OCI-LY7 (cell line): ENCODE measurements around the gene MRNIP. TPM values are rescaled to one million over a fixed set of nuclear protein-coding genes. Genes with fewer than 3 reads are reported as not detected.

ENCODE experiments used
- BruUV-seq: library from RNA; stranded (reverse); fragments of 400-500 nt; replicated peaks from 2 replicates; lab custom pipeline; 2021; lab: Mats Ljungman, UMichigan
- CTCF ChIA-PET: fragments of 300-600 bp; sonication (Branson Sonifier 250); formaldehyde crosslinking; loops from one replicate; lab custom pipeline; 2022; ENCODE audit warnings: antibody characterized with exemption; ENCODE audit not compliant: unreplicated experiment; lab: Charles Lee
- POLR2A ChIA-PET: fragments of 300-600 bp; sonication (Branson Sonifier 250); formaldehyde crosslinking; loops from one replicate; lab custom pipeline; 2022; ENCODE audit warnings: antibody characterized with exemption; lab: Charles Lee
- DNase-seq: peaks from one replicate; pipeline ENCODE4 v3.0.0-alpha.2; 2015; ENCODE audit warnings: low spot score
- H2AFZ ChIP-seq: fragments of 200-600 bp; sonication (generic), shearing (Covaris generic); 2 replicates; pipeline ENCODE4 v1.6.1; 2014; ENCODE audit warnings: mild to moderate bottlenecking, antibody characterized with exemption, low read length, moderate library complexity
- H3K27ac ChIP-seq: fragments of 200-600 bp; sonication (generic); 2 replicates; pipeline ENCODE4 v1.5.1; 2014; ENCODE audit warnings: mixed run types, low read depth, mild to moderate bottlenecking, moderate library complexity, low read length, inconsistent platforms; ENCODE audit not compliant: poor library complexity, severe bottlenecking
- H3K36me3 ChIP-seq: fragments of 200-600 bp; sonication (generic); 2 replicates; pipeline ENCODE4 v1.6.1; 2014; ENCODE audit warnings: mild to moderate bottlenecking, antibody characterized with exemption, low read length, moderate library complexity, mixed read lengths; ENCODE audit not compliant: insufficient read depth
- H3K4me1 ChIP-seq: fragments of 200-600 bp; sonication (generic); 2 replicates; pipeline ENCODE4 v1.5.1; 2014; ENCODE audit warnings: mild to moderate bottlenecking, low read length; ENCODE audit not compliant: insufficient read depth, poor library complexity, severe bottlenecking
- H3K4me2 ChIP-seq: fragments of 200-600 bp; sonication (generic); 2 replicates; pipeline ENCODE4 v1.6.1; 2014; ENCODE audit warnings: mild to moderate bottlenecking, low read length
- H3K4me3 ChIP-seq: fragments of 200-600 bp; sonication (generic); 2 replicates; pipeline ENCODE4 v1.5.1; 2014; ENCODE audit warnings: mild to moderate bottlenecking, low read depth, low read length; ENCODE audit not compliant: poor library complexity, severe bottlenecking
- H3K79me2 ChIP-seq: fragments of 200-600 bp; sonication (generic); 2 replicates; pipeline ENCODE4 v1.6.1; 2016; ENCODE audit warnings: low read depth, mild to moderate bottlenecking, low read length, moderate library complexity, mixed read lengths; ENCODE audit not compliant: insufficient read depth
- H3K9me2 ChIP-seq: fragments of 200-600 bp; sonication (generic); 2 replicates; pipeline ENCODE4 v1.6.1; 2016; ENCODE audit warnings: mild to moderate bottlenecking, low read length, mixed read lengths; ENCODE audit not compliant: insufficient read depth
- H3K9me3 ChIP-seq: fragments of 200-600 bp; sonication (generic); 2 replicates; pipeline ENCODE4 v1.6.1; 2014; ENCODE audit warnings: mild to moderate bottlenecking, mixed run types, low read length, mixed read lengths
- H4K20me1 ChIP-seq: fragments of 200-600 bp; sonication (generic); 2 replicates; pipeline ENCODE4 v1.6.1; 2014; ENCODE audit warnings: mild to moderate bottlenecking, antibody characterized with exemption, low read length, moderate library complexity, mixed read lengths; ENCODE audit not compliant: insufficient read depth
- CTCF ChIP-seq: fragments of 200-600 bp; sonication (generic); conservative IDR thresholded peaks from 2 replicates; pipeline ENCODE4 v1.5.1; 2014; ENCODE audit warnings: mild to moderate bottlenecking, antibody characterized with exemption, low read length, moderate library complexity, mixed read lengths
- EZH2phosphoT487 ChIP-seq: fragments of 200-600 bp; sonication (generic); IDR thresholded peaks from 2 replicates; pipeline ENCODE4 v1.6.1; 2018; ENCODE audit warnings: low read depth, borderline replicate concordance, mild to moderate bottlenecking, mixed run types, antibody characterized with exemption, low read length, moderate library complexity, mixed read lengths
- intact Hi-C: fragments of 100-400 bp; cut with micrococcal nuclease; formaldehyde crosslinking; loops from one replicate; pipeline ENCODE4 v1.10.0; 2022; ENCODE audit not compliant: unreplicated experiment
- microRNA-seq: library from miRNA; unstranded; fragments of <30 nt; microRNA quantifications from one replicate; pipeline ENCODE4 v1.2.0, GENCODE V29; 2022; ENCODE audit warnings: borderline replicate concordance
- small RNA-seq: library from RNA; depleted of rRNA; stranded (forward); fragments of <200 nt; gene quantifications from one replicate; pipeline ENCODE3, GENCODE V24; 2014
- total RNA-seq, 2 experiments: library from RNA; depleted of rRNA in 1 of 2; stranded (reverse); fragments of >200 nt in 1 of 2; shearing (Covaris generic) in 1 of 2; gene quantifications; 2 replicates each; pipeline ENCODE4 v1.2.3, GENCODE V29; 2014 to 2022

MRNIP gene
- total RNA-seq, 2 experiments from 2014 or later = 70.5 to 78.7 TPM

DNA sequence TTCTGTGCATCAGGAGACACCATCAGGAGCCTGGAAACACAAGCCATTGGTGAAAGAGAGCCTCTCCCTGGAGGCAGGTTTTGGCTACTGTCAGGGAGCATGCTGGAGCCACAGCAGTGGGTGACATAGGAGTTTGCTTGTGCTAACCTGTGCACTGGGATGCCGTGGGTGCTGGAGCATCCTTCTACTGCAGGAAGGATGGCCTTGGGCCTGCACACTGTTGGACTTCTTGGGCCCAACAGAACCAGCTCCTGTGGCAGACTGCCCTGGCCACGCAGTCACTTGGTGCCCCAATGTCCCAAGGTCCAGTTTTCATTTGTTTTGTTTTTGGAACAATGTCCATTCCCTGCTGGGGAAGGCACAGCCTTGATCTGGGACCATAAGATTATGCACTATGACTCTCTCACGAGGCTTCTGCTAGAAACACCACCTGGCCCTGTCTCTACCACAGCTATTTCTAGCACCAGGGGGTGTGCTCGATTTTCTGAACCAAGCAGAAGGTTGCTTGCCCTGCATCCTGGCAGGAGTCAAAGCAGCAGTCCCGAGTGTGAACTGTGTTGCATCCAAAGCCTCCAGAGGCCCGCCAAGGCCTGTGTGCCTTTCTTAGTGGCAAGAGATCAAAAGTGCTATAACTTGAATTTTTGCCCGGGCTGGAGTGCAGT lies 70.3 kb downstream of the MRNIP start:
- no peak for TF ChIP-seq CTCF
- TF ChIP-seq EZH2phosphoT487 = no peak
- H3K9me3 ChIP-seq = no peaks in the 10 kb centered on the region
- H3K79me2 ChIP-seq = no peaks in the 10 kb centered on the region
- H3K4me2 ChIP-seq = no peak overlapping the region
- no peak overlapping the region for H2AFZ ChIP-seq
- H3K4me1 ChIP-seq = peaks cover 17% of the 10 kb centered on the region
- ChIA-PET CTCF (no interaction called here), POLR2A (no interaction called here)
- H3K36me3 ChIP-seq = no peaks in the 10 kb centered on the region
- intact Hi-C loops = no loop called here
- no TSS peak for BruUV-seq
- no peaks in the 10 kb centered on the region for H4K20me1 ChIP-seq
- DNase-seq = no peak
- H3K4me3 ChIP-seq = no peak overlapping the region
- no peaks in the 10 kb centered on the region for H3K9me2 ChIP-seq
- no peak overlapping the region for H3K27ac ChIP-seq

Small RNAs within 50 kb of the gene (microRNA-seq; reads per million reads assigned to microRNA genes)
- gene MIR1229 = 3.8 reads per million

Small RNAs within 50 kb of the gene (small RNA-seq; reads per million reads assigned to genes)
- not detected for gene MIR1229
- not detected for gene RF00019

Other genes with a start within 250 kb of the MRNIP start
- 814 and 1,035 TPM in 2 replicates for gene HNRNPH1, start 235.1 kb downstream of the MRNIP start, total RNA-seq (2014; rRNA removed; shearing (Covaris generic))
- 959 and 1,011 TPM in 2 replicates for gene HNRNPH1, start 235.1 kb downstream of the MRNIP start, total RNA-seq (2022)
- gene CBY3, start 177.8 kb downstream of the MRNIP start, total RNA-seq (2014; rRNA removed; shearing (Covaris generic)) = 0.21 TPM in 1 of 2 replicates, not detected in the other
- not detected in 2 replicates for gene CBY3, start 177.8 kb downstream of the MRNIP start, total RNA-seq (2022)
- gene CANX, start 159.8 kb downstream of the MRNIP start, total RNA-seq (2014; rRNA removed; shearing (Covaris generic)) = 164 and 256 TPM in 2 replicates
- 412 and 451 TPM in 2 replicates for gene CANX, start 159.8 kb downstream of the MRNIP start, total RNA-seq (2022)
- 12.1 and 17.0 TPM in 2 replicates for gene MAML1, start 126.0 kb downstream of the MRNIP start, total RNA-seq (2014; rRNA removed; shearing (Covaris generic))
- gene MAML1, start 126.0 kb downstream of the MRNIP start, total RNA-seq (2022) = 27.4 and 31.4 TPM in 2 replicates
- gene LTC4S, start 64.8 kb downstream of the MRNIP start, total RNA-seq (2014; rRNA removed; shearing (Covaris generic)) = 0.44 and 1.3 TPM in 2 replicates
- 4.0 and 4.5 TPM in 2 replicates for gene LTC4S, start 64.8 kb downstream of the MRNIP start, total RNA-seq (2022)
- gene MGAT4B, start 52.0 kb downstream of the MRNIP start, total RNA-seq (2014; rRNA removed; shearing (Covaris generic)) = 58.8 and 61.1 TPM in 2 replicates
- 90.2 and 96.5 TPM in 2 replicates for gene MGAT4B, start 52.0 kb downstream of the MRNIP start, total RNA-seq (2022)
- 44.4 and 58.5 TPM in 2 replicates for gene SQSTM1, start 37.9 kb downstream of the MRNIP start, total RNA-seq (2014; rRNA removed; shearing (Covaris generic))
- 68.3 and 81.1 TPM in 2 replicates for gene SQSTM1, start 37.9 kb downstream of the MRNIP start, total RNA-seq (2022)
- 49.4 and 52.2 TPM in 2 replicates for gene TBC1D9B, start 49.1 kb upstream of the MRNIP start, total RNA-seq (2014; rRNA removed; shearing (Covaris generic))
- gene TBC1D9B, start 49.1 kb upstream of the MRNIP start, total RNA-seq (2022) = 93.6 and 106 TPM in 2 replicates
- gene RNF130, start 212.9 kb upstream of the MRNIP start, total RNA-seq (2014; rRNA removed; shearing (Covaris generic)) = 0.08 and 0.16 TPM in 2 replicates
- not detected in 2 replicates for gene RNF130, start 212.9 kb upstream of the MRNIP start, total RNA-seq (2022)